Measurements from ENCODE around the gene ASIC3.

The ASIC3 gene

DNA sequence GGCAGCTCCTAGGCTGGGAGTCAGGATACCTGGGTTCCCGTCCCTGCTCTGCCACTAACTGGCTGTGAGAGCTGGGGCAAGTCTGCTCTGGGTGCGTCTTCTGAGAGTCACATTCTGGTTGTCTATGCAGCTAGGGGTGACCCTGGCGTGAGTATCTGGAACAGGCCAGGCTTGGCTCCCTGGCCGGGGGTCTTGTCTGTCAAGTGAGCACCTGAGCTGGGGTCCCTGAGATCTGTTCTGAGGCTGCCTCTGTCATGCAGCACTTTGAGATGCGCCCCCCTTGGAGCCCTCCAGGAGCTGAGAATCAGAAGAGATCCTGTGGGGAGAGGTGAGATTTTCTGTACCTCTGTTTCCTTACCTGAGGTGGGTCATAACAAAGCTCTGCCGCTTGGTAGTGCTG is 45.4 kb downstream of the ASIC3 start:
- H3K9me3 ChIP-seq (replicated peaks; ENCODE audit: low read length) = no peaks in the 10 kb centered on the region
- peaks cover 33% of the 10 kb centered on the region for H3K4me1 ChIP-seq (ENCODE audit: control insufficient read depth, insufficient read depth, low read length)
- H3K9ac ChIP-seq (ENCODE audit: low read depth, low read length) = no peak overlapping the region
- no peaks in the 10 kb centered on the region for H3K27me3 ChIP-seq (ENCODE audit: control insufficient read depth, insufficient read depth, low read length)
- H3K4me2 ChIP-seq (ENCODE audit: low read length) = no peak overlapping the region
- H3K36me3 ChIP-seq (ENCODE audit: insufficient read depth, low read length) = peaks cover 16% of the 10 kb centered on the region
- H3K4me3 ChIP-seq (ENCODE audit: low read length) = no peak overlapping the region

DNA sequence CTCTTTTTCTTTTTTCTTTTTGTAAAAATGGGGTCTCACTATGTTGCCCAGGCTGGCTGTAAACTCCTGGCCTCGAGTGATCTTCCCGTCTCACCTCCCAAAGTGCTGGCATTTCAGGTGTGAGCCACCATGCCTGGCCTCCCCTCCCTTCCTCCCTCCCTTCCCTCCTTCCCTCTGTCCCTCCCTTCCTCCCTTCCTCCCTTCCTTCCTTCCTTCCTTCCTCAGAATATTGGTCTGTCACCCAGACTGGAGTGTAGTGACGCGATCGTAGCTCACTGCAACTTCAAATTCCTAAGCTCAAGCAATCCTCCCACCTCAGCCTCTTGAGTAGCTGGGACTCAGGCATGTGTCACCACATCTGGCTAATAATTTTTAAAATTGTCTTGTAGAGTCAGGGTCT is 46.3 kb downstream of the ASIC3 start:
- H3K4me1 ChIP-seq (ENCODE audit: control insufficient read depth, insufficient read depth, low read length) = peaks cover 28% of the 10 kb centered on the region

DNA sequence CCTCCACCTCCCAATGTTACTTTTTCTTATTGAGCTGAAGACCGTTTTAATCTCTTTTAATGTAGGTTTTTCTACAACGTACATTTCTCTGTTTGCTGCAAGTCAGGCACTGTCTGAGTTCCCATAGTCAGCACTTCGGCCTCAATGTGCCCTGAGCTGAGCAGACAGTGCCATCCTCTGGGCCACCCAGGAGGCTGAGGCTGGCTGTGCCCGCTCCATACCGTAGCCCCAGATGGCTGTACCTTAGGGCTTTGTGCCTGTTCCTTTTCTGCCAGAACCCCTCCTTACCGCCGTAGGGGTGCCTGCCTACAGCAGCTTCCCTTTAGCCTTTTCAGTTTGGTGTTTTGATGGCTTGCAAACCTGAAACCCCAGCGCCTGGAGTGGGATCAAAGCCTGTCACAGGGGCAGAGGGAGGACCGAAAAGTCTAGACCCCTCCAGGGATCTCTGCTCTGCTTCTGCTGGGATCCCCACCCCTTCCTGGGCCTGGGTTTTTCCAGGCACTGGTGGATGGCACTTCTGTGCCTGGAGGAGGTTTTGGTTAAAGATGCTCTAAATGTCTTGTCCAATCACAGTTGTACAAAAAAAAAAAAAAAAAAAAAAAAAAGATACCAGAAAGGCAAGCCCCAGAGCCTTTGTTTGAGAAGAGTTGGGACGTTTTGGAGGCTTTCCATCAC is 46.9 kb downstream of the ASIC3 start:
- Histone ChIP-seq H3K4me1 (ENCODE audit: control insufficient read depth, insufficient read depth, low read length) (peaks cover 27% of the 10 kb centered on the region), H3K9me3 (replicated peaks; ENCODE audit: low read length) (no peaks in the 10 kb centered on the region), H3K27me3 (ENCODE audit: control insufficient read depth, insufficient read depth, low read length) (no peaks in the 10 kb centered on the region), H3K36me3 (ENCODE audit: insufficient read depth, low read length) (peaks cover 16% of the 10 kb centered on the region), H3K9ac (ENCODE audit: low read depth, low read length) (peak overlapping the region; percentile 32), H3K4me3 (ENCODE audit: low read length) (no peak overlapping the region), H3K4me2 (ENCODE audit: low read length) (peak overlapping the region; percentile 46)

More for the DNA sequence above, 46.3 kb downstream of the ASIC3 start:
- no peak overlapping the region for H3K9ac ChIP-seq (ENCODE audit: low read depth, low read length)
- H3K27me3 ChIP-seq (ENCODE audit: control insufficient read depth, insufficient read depth, low read length) = no peaks in the 10 kb centered on the region
- no peak overlapping the region for H3K4me3 ChIP-seq (ENCODE audit: low read length)
- peaks cover 16% of the 10 kb centered on the region for H3K36me3 ChIP-seq (ENCODE audit: insufficient read depth, low read length)
- no peaks in the 10 kb centered on the region for H3K9me3 ChIP-seq (replicated peaks; ENCODE audit: low read length)
- H3K4me2 ChIP-seq (ENCODE audit: low read length) = no peak overlapping the region

GRCh38 chr7:151095828-151096475 is 47.6 kb downstream of the ASIC3 start:
- Histone ChIP-seq H3K9ac (ENCODE audit: low read depth, low read length) (no peak overlapping the region), H3K36me3 (ENCODE audit: insufficient read depth, low read length) (peaks cover 16% of the 10 kb centered on the region), H3K9me3 (replicated peaks; ENCODE audit: low read length) (no peaks in the 10 kb centered on the region), H3K4me1 (ENCODE audit: control insufficient read depth, insufficient read depth, low read length) (peaks cover 27% of the 10 kb centered on the region), H3K4me3 (ENCODE audit: low read length) (no peak overlapping the region), H3K4me2 (ENCODE audit: low read length) (peak overlapping the region; percentile 46), H3K27me3 (ENCODE audit: control insufficient read depth, insufficient read depth, low read length) (no peaks in the 10 kb centered on the region)

DNA sequence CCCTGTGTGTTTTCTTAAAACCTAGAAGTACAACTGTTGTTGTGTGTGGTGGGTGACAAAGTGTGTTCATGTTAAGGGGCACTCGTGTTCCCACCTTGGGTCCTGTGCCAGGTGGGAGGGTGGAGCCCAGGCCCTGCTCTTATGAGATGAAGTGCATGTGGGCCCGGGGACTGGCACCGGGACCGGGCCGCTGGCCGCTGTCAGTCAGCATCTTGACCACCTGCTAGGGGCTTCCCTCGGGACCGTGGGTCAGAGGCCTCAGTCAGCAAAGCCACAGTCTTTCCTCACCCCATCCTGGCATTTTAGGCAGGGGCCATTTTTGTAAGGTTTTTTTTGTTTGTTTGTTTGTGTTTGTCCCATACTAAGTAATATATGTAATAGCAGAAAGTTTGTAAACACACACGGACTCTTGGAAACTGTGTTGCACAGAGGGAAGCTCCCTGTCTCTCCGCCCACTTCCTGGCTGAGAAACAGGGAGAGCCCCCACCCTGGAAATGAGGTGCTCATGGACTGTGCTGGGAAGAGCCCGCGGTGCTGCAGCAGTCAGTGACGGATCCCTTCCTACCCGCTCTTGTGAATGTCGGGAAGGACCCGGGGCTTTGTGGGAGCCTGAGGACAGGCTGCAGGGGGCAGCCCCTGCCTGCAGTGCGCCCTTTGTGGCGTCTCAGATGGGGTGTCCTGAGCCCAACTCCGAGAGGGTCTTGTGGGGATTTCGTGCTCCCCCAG is 51.3 kb downstream of the ASIC3 start:
- Histone ChIP-seq H3K4me2 (ENCODE audit: low read length) (peak overlapping the region; percentile 2), H3K27me3 (ENCODE audit: control insufficient read depth, insufficient read depth, low read length) (no peaks in the 10 kb centered on the region), H3K9ac (ENCODE audit: low read depth, low read length) (no peak overlapping the region), H3K36me3 (ENCODE audit: insufficient read depth, low read length) (no peaks in the 10 kb centered on the region), H3K4me3 (ENCODE audit: low read length) (no peak overlapping the region), H3K9me3 (replicated peaks; ENCODE audit: low read length) (no peaks in the 10 kb centered on the region), H3K4me1 (ENCODE audit: control insufficient read depth, insufficient read depth, low read length) (peaks cover 27% of the 10 kb centered on the region)

- H3K4me1 ChIP-seq (ENCODE audit: control insufficient read depth, insufficient read depth, low read length) = peaks cover 27% of the 10 kb centered on the region
- H3K9ac ChIP-seq (ENCODE audit: low read depth, low read length) = no peak overlapping the region
- no peaks in the 10 kb centered on the region for H3K36me3 ChIP-seq (ENCODE audit: insufficient read depth, low read length)
- no peak overlapping the region for H3K4me3 ChIP-seq (ENCODE audit: low read length)
- no peak overlapping the region for H3K4me2 ChIP-seq (ENCODE audit: low read length)
- no peaks in the 10 kb centered on the region for H3K9me3 ChIP-seq (replicated peaks; ENCODE audit: low read length)
- no peaks in the 10 kb centered on the region for H3K27me3 ChIP-seq (ENCODE audit: control insufficient read depth, insufficient read depth, low read length)
Observed at GRCh38 chr7:151100921-151101320, 52.6 kb downstream of the ASIC3 start.

DNA sequence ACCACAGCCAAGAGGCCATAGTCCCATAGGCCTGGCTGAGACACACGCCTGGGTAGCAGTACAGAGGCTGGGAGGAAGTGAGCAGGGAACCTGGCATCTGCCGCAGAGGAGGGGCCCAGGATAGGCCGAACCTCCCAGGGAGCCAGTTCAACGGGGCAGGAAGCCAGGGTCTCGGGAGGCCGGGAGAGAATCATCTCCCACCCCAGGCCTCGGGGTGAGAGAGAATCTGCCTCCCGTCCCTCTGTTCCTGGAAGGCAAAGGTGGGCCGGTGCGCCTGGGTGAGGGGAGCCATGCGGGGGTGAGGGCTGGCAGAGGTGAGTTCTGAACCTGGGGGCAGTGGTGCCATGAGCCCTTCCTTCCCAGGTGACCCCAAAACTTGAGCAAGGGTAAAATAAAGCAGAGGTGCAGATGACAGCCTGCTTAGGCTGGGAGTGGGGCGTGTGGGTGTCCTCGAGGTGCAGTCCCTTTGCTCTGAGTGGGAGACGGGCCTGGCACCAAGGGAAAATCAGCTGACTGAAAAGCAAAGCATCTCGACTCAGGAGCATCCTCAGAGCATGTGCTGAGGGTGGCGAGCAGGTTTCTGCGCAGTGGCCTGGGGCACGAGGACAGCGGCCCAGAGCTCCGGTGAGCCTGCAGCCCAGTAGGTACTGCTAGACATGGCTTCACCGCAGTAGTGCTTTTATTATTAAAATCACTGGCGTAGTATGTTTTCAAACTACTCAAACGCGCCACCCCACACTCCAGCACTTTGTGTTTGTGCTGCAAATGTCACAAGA is 53.5 kb downstream of the ASIC3 start:
- Histone ChIP-seq H3K4me2 (ENCODE audit: low read length) (no peak overlapping the region), H3K9ac (ENCODE audit: low read depth, low read length) (no peak overlapping the region), H3K4me3 (ENCODE audit: low read length) (no peak overlapping the region), H3K36me3 (ENCODE audit: insufficient read depth, low read length) (no peaks in the 10 kb centered on the region), H3K27me3 (ENCODE audit: control insufficient read depth, insufficient read depth, low read length) (no peaks in the 10 kb centered on the region), H3K4me1 (ENCODE audit: control insufficient read depth, insufficient read depth, low read length) (peaks cover 23% of the 10 kb centered on the region), H3K9me3 (replicated peaks; ENCODE audit: low read length) (no peaks in the 10 kb centered on the region)

Data from skeletal muscle satellite cell (primary cell).